HG02943 (cell line): ENCODE data around the gene PPP2R5D.
"Not testable (repeated sequence)": the region's sequence is repeated elsewhere in the genome, so short reads cannot be mapped to it uniquely, and the experiment has no call there.

Experiments
- ATAC-seq: cut with Tn5 transposase; IDR thresholded peaks from one replicate; pipeline ENCODE4 v1.9.1; 2021; ENCODE audit warnings: mild to moderate bottlenecking, low read depth, moderate library complexity; ENCODE audit not compliant: unreplicated experiment

Gene PPP2R5D

DNA sequence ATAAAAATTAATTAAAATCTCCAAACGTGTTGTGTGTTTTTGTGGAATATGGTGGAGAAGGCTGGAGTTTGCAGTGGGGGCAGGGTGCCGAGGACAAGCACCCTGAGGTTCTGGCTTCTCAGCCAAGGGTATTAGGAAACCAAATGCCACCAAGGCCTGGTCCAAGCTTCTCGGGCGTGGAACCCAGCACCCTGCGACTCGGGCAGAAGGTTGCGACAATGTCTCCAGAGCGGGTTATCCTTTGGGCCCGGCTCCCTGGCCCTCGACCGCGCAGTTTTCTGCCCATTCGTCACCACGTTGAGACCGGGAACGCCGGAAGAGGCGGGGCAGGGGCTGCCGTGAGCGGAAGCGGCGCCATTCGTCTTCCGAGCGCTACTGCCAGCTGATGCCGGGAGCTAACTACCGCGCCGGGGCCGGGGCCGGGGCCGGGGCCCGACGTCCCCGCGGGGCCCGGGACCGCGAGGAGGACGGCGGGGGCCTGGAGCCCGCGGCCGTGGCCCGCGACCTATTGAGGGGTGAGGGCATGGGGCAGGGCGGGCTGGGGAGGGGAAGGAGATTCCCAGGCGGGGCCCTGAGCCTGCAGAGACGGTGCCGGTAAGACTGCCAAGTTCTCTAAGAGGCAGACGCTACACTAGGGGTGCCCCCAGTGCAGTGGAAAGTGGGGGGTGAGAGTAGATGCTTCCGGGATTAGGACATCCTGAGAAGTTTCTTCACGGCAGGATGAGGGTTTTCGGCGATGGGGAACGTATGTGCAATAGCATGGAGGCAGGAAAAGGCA lies 37.1 kb downstream of the PPP2R5D start, which contains the start of gene RRP36:
TSS of gene RRP36 (plus strand) at position 354 of the 778 bp plus-strand sequence. CDS start at position 386, 32 bp downstream.
- ATAC-seq, result peak; percentile 70

DNA sequence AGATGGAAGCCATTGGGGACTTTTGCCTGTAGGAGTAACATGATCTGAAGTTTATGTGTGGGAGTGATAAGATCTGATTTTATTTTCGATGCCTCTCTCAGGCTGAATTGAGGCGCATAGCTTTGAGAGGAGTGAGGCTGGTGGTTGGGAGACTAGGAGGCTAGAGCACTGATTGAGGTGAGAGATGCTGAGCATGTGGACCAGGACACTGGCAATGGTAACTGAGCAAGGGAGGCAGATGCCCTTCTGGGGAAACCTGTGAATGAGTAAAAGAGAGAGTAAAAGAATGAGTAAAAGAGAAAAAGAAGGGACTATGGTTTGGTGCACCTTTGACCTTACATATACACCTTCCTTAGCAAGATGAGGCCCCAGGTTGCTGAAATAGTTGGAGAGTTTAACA lies 40.1 kb downstream of the PPP2R5D start:
- no peak for ATAC-seq

DNA sequence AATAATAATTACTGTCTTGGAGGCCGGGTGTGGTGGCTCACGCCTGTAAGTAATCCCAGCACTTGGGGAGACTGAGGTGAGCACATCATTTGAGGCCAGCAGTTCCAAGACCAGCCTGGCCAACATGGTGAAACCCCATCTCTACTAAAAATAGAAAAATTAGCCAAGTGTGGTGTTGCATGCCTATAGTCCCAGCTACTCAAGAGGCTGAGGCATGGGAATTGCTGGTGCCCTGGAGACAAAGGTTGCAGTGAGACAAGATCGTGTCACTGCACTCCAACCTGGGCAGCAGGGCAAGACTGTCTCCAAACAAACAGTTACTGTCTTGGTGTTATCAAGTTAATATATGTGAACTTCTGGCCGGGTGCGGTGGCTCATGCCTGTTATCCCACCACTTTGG lies 42.0 kb downstream of the PPP2R5D start:
- no peak for ATAC-seq

DNA sequence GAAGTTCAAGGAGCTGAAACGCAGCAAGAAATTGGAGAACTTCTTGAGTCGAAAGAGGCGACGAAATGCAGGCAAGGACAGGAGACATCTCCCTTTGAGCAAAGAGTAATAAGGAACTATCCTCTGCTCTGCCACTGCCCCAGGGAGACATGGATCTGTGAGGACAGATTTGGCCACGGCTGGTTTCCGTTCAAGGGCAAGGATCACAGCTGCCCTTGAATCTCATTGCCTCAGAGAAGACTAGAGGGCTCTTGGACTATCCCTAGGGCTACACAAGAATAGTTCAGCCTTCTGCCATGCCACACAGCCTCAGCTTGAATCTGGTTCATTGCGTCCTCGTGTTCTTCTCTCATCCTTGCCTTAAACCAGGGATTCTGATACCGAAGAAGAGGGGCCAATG lies 44.8 kb downstream of the PPP2R5D start:
- ATAC-seq, result no peak

DNA sequence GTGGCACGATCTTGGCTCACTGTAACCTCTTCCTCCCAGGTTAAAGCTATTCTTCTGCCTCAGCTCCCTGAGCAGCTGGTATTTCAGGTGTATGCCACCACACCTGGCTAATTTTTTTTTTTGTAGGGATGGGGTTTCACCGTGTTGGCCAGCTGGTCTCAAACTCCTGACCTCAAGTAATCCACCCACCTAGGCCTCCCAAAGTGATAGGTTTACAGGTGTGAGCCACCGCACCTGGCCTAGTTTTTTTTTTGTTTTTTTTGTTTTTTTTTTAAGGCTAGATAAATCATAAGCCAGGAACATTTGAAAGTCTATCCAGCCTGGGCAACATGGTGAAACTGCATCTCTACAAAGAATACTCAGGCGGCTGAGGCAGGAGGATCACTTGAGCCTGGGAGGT lies 48.0 kb downstream of the PPP2R5D start:
- ATAC-seq, result no peak

DNA sequence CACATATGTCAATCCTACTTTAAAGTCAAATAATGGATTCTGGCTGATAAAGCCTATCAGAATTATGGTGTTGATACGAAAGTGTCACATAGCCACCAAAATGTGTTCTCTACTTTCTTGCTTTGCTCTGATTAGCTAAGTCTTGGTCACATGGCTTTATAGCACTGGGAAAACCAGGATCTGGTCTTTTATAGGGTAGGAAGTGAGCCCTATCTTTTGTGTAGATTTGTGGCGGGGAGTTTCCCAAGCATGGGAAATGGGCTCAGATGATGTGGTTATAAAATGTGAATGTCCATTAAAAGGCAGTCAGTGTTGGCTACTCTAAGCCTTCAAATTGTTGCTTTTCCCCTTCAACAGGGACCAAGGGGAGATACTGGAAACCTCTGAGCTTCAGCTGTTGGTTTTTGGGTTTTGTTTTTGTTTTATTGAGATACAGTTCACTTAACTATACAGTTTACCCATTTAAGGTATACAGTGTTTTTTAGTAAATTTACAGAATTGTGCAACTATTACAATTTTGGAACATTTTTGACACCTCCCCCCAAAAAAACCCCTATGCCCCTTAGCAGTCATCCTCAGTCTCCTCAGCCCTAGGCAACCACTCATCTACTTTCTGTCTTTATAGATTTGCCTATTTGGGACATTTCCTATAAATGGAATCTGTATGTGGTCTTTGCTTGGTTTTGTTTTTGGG lies 49.3 kb downstream of the PPP2R5D start:
- ATAC-seq, result no peak

DNA sequence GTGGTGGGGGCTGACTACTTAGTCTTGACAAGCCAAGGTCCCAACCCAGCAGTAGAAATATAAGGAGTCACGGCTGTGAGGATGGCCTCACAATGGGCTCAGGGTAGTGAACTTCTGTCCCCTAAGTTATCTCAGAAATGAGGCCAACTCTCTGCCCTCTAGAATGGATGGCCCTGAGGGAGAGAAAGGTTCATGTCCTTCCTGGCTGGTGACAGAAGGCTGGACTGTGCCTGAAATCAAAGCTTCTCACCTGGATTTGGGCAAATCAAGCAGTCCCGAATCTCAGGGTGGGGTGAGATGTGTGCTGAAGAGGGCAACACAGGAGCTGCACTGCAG lies 49.8 kb downstream of the PPP2R5D start:
- no peak for ATAC-seq

DNA sequence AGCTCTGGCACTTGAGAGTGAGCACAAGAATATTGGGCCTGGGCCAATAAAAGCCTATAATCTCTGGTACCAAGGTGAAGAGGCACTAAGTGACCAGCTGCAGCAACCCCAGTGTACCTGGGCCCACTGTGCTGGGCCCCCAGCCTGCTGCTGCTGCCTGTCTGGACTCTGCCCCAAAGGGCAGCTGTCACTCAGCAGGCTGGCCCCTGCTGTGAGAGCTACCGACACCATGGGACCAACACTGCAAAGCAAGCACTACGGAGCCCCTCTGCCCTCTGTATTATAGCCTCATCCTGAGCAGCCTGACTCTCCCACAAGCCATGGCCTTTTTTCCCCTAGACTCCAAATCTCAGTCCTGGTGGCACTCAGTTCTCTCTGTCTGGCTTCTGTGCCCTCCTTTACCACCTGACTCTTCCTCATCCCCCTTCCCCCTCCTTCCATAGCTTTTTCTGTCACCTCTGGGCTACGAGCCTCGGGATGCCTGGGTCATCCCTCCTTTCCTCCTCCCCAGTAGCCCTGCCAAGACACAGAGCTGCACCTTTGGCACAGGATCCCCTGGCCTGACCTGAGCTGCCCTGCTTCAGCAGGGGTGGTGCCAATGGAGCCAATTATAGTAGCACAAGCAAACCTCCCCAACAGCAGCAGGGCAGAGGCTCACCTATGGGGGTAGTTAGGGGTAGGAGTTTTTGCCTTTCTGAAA lies 51.3 kb downstream of the PPP2R5D start:
- no peak for ATAC-seq

DNA sequence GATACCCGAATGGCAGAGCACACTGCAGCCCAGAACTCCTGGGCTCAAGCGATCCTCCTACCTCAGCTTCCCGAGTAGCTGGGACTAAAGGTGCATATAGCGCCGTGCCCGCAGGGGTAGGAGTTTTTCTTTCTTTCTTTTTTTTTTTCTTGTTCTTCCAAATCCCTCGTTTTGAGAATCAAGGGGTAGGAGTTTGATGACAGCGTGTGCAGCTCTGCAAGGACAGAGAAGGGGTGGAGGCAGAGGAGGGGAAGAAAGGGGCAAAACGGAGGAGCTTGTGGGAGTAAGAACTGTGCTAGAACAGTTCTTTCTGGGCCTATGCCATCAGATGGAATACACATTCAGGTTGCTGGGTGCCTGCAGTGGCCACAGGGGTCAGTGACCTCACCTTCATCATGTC lies 52.3 kb downstream of the PPP2R5D start:
- no peak for ATAC-seq

DNA sequence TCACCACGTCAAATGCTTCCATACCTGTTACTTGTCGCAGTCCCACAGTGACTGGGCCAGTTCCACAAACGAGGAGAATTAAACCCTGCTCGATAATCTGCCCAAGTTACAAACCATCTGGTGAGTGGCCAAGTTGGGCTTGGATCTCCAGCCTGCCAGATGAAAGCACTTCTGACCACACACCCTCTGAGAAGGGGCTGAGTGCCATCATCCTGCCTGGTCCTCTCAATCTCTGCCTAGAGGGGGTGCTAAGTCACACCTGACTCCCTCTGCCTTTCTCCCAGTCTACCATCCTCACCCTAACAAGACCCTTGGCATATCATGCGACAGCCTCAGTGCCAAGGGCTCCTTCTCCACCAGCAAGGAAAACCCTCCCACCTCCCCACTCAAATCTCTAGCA lies 52.8 kb downstream of the PPP2R5D start:
- no peak for ATAC-seq

DNA sequence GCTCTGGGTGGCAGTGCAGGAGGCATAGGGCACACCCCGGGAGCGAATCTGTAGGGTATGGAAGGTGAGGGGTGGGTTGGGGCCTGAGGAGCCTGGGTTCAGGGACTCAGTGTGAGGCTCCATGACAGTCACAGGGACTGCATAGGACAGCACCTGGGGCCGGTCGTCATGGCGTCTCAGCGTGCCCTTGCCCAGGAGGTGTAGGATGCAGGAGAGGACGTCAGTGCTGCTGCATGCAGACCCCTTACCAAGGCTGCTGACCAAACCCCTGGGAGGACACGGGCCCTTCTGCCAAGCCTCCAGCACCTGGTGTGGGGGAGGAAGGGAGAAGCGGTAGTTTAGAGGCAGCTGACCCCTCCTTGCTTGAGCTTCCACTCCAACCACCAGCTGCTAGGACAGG lies 53.3 kb downstream of the PPP2R5D start:
- ATAC-seq, result no peak

DNA sequence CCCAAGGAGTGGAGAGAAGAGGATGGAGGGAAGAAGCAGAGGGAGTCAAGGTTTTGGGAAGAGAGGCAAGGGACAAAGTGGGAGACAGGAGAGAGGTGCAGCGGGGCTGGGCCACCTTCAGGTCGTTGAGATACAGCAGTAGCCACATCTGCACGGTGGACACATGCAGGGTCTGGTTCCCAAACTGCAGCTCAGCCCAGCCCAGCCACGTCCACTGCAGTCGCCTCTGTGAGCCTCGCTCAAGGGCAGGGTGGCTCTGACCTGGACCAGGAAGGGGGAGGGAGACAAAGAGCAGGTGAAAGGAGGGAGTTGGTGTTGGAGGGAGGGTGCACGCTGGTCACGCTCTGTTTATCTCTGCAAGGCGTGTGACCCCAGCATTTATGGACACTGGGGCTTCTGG lies 54.4 kb downstream of the PPP2R5D start:
- ATAC-seq, result no peak

DNA sequence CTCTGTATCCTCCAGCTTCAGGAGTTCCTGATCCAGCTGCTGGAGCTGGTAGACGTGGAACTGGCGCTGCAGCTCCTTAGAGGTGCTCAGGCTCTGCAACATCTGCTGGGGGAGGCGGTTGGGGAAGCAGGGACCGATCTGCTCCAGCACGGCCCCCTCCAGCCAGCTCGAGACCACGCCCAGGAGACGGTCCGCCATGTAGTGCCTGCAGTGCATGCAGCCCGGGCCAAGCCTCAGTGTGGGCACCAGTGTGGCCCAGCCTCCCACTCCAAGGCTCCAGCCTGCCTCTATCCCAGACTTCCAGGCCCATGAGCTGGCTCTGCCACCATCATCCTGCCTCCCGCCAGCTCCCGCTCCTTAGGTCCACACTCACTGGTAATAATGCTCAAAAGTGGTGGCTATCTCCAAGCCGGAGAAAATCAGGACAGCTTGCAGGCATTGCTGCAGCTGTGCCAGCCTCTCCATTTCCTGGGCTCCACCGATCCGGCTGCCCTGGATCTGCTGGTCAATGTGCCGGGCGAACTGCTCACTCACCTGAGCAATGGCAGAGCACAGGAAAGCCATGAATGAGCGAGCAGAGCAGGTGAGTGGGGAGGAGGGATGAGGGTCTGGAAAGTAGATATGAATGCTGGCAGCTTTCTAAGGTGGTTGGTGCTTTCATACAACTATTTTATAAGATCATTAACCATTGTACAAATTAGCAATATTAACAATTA lies 56.3 kb downstream of the PPP2R5D start:
- no peak for ATAC-seq

DNA sequence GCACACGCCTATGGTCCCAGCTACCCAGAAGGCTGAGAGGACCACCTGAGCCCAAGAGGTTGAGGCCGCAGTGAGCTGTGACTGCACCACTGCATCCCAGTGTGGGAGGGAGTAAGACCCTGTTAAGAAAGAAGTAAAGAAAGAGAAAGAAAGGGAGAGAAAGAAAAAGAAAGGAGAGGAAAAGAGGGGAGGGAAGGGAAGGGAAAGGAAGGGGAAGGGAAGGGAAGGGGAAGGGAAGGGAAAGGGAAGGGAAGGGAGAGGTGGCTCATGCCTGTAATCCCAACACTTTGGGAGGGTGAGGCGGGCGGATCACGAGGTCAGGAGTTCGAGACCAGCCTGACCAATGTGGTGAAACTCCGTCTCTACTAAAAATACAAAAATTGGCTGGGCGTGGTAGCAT lies 57.1 kb downstream of the PPP2R5D start:
- not testable (repeated sequence) for ATAC-seq

DNA sequence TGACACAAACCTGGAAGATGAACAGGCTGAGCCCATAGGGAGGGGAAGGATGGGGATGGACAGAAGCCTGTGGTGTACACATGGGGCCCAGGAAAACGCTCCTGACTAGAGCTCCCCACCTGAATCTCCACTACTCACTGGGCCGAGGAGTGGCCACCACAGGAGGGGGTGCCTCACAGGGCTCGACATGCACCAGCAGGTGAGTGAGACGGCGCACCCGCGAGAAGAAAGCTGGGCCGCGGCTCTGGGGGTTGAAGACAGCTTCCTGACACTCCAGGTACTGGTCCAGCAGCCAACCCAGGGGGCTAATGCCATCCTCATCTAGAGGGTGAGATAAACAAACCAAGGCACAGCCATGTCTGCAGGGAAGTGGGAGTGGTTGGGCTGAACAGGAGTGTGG lies 58.9 kb downstream of the PPP2R5D start:
- ATAC-seq, result no peak

DNA sequence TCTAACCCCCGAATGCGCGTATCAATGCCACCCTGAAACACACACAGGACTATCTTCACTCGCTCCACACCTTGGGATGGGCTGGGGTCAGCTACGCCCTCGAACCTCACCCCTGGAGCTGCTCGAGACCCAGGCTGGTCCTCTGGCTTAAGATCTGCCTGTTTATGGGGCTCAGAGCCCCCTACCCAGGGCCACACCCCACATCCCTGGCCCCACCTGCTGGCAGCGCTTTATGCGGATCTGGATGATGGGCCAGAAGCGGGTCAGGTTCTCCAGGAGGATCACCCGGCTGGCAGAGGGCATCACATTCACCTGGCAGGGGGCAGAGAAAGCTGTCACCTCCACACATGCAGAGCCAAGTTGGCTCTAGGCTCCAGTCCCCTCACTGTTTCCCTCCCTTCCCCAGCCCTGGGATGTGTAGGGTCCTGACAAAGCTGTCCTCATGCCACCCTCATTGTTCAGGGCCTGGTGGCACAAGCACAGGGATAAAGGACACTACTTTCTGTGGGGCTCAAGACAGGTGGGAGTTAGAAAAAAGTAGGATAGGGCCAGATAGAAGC lies 61.1 kb downstream of the PPP2R5D start:
- no peak for ATAC-seq

DNA sequence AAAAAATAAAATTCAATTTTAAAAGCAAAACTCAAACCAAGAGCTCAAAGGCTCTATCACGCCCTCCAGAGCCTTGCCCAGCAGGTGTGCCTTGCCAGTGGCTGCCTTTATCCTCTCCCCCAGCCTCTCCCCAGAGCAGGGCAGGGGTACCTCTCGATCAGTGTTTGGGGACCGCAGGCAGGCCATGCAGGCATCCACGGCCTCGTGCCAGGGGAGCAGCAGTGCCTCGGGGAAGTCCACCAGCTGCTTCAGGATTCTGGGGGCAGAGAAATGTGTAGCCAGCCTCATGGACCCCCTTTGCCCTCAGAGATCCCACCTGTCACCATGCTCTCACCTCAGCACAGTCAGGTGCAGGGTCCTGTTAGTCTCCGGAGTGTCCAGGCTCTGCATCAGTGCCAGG lies 63.6 kb downstream of the PPP2R5D start:
- no peak for ATAC-seq

DNA sequence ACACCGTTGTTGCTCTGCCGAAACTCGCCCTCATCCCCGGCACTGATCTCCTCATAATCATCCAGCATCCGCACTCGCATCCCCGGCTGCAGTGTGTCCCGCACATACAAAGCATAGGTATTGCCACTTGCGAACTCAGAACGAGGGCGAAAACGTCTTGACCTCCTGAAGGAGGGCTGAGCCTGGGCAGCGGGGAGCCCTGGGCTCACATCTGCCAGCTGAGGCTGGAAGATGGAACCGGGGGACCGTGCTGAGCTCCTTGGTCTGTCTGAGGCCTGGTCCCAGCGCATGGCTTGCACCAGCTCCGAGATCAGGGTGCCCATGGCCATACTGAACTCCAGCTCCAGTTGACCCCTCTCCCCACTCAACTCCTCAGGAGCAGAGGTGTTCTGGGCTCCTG lies 66.6 kb downstream of the PPP2R5D start:
- ATAC-seq, result no peak

DNA sequence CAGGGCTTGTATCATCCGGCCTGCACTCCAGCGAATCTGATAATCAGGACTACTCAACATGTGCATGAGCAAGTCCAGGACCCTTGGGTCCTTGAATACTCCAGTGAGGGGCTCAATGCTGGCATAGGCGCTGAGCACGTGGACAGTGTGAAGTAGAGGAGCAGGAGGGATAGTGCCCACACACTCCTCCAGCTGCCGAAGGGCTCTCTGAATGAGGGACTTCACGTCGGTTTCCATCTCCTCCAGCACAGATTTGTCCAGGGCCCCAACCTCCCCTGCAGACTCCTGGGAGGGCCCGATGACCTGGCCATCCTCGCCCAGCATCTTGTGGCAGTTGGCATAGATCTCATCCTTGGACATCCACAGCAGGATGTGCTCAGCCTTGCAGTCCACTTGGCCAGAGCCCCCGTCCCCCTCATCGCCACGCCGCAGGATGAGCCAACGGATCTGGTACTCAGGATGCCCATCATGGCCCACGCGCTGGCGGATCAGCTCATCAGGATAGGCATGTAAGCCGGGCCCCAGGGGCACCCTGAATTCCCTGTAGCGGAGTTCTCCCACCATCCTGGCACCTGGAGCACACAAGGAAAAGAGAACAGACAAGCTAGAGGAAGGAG lies 68.0 kb downstream of the PPP2R5D start:
- no peak for ATAC-seq

DNA sequence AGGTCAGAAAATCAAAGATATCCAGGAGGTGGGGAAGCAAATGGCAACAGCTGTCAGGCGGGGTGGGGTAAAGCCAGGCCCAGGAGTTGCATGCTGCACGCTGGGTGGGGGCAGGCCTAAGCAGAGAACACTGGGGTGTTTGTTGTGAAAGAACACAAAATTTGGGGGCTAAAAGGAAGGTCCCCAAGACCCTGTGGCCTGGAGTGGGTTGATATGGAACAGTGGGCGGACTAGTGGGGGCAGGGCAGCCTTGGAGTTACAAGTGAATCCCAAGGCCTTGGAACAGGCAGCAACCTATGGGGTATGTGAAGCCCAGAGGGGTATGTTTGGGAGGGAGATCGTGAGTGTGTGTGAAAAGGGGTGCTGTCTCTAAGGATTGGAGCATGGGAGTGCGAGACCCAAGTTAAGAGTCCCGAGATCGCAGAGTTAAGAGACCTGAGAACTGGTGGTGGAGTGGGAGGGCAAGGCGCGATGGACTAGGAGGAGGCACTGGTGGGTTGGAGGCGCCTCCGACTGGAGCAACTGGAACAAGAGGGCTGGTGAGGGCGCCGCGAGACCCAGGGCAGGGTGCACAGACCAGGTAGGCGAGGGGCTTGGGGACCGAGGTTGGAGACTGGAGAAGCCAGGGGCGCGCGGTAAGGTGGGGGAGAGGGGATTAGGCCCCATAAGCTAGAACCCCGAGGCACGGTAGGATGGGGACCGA lies 68.6 kb downstream of the PPP2R5D start:
- ATAC-seq, result peak; percentile 15
